ENCODE data around the gene SHC2.

SHC2 gene

DNA sequence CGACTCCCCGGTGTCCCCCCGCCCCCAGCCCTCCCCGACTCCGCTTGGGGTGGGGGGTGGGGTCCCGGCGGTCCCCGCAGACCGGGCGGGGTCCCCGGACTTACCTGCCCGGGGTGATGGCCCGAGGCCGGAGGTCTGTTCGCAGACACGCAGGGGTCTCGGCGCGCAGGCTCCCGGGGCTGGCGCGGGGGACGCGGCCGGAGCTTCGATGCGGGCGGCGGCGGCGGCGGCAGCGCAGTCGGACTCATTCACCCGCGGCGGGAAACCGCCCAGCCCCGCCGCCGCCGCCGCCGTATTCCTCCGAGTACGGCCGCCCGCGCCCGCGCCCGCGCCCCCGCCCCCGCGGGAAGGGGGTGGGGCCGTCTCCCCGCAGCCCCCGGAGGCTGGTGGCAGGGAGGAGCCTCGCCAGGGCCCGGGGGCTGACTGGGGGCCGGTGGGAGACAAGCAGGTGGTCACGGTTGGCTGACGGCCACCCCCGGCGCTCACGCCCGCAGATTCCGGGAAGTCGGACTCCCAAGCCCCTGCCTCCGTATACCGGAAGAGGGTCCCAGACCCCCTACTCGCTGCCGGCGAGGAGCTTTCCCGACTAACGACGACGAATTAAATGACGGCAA, 51.8 kb downstream of the SHC2 start, which contains the start of gene C2CD4C:
Gene C2CD4C (minus strand): TSS at position 246 of the 614 bp plus-strand sequence. CDS start 786 bp downstream, outside the sequence.
- Histone ChIP-seq H3K9ac (ENCODE audit: low read length) (peak within 1 kb of the TSS; percentile 23), H3K27ac (ENCODE audit: low read depth, low read length) (no peak within 1 kb of the TSS; the same call in 1 of the 2 replicates), H3K4me3 (ENCODE audit: low read depth, low read length) (peak within 1 kb of the TSS; percentile 62), H3K4me1 (ENCODE audit: control insufficient read depth, insufficient read depth, low read length) (peaks cover 24% of the 10 kb centered on the region), H3K36me3 (ENCODE audit: control insufficient read depth, insufficient read depth, low read length) (peaks cover 2% of the 10 kb centered on the region; the same call in 1 of the 2 replicates), H3K27me3 (ENCODE audit: control insufficient read depth, insufficient read depth, low read length) (peaks cover 15% of the 10 kb centered on the region), H3K9me3 (ENCODE audit: control insufficient read depth, insufficient read depth, low read depth, low read length) (no peaks in the 10 kb centered on the region)

DNA sequence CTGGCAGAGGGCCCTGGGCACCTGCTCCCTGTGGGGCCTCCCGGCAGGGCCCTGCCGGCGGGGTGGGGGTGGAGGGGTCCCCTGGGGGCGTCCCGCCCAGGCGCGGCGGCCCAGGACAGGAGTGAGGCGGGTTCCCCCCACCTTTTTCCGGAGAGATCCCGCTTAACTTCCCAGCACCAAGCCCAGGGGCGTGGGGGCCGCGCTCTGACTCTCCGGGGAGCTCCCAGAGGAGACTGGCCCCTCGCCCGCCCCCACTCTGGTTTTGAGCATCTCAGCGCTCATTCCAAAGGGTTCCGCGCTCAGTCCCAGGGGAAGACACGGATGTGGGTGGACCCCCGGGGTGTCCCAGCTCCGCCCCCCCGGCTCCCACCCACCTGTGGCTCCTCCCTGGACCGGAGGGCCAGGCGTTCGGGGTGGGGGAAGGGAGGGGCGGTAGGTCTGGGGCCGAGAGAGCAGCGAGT, 52.4 kb downstream of the SHC2 start:
- peak overlapping the region; percentile 23 for H3K9ac ChIP-seq (ENCODE audit: low read length)
- peaks cover 15% of the 10 kb centered on the region for H3K27me3 ChIP-seq (ENCODE audit: control insufficient read depth, insufficient read depth, low read length)

DNA sequence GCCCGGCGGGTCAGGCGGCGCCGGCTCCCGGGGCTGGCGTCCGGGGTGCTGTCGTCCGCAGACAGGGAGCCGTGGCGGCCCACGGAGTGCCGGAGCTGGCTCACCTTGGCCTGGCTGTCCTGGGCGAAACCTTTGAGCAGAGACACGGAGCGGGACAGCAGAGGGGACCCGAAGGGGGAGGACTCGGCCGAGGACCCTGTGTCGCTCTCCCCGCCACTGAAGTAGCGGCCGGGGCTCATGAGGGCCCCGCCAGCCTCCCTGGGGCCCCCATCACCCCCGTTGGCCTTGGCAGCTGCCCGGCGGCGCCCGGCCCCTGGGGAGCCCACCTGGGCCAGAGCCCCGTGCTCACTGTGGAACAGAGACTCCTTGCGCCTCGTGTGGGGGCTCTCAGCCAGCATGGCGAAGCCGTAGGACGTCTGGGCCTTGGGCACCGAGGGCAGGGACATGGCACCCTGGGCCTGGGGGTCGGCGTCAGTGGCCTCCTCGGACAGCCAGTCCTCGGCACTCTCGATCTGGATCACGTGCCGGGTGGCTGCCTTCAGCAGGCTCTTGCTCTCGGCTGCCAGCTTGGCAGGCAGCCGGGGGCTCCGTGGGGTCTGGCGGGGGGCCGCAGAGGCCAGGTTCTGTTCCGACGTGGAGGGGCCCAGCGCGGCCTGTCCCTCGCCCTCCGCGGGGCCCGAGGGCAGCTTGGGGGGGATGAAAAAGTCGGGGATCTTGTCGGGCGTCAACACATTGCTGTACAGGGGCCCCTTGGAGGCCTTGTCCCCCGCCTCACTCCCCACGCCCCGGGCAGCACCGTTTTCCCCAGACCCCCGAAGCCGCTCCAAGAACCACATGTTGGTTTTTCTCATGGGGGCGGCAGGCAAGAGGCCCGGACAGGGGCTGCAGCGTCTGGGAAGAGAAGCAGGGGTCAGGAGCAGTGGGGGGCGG, 53.1 kb downstream of the SHC2 start:
- Histone ChIP-seq H3K4me1 (ENCODE audit: control insufficient read depth, insufficient read depth, low read length) (peaks cover 23% of the 10 kb centered on the region), H3K9me3 (ENCODE audit: control insufficient read depth, insufficient read depth, low read depth, low read length) (no peaks in the 10 kb centered on the region), H3K27me3 (ENCODE audit: control insufficient read depth, insufficient read depth, low read length) (peaks cover 15% of the 10 kb centered on the region), H3K36me3 (ENCODE audit: control insufficient read depth, insufficient read depth, low read length) (peaks cover 2% of the 10 kb centered on the region; the same call in 1 of the 2 replicates), H3K4me3 (ENCODE audit: low read depth, low read length) (peak overlapping the region; percentile 62), H3K9ac (ENCODE audit: low read length) (peak overlapping the region; percentile 23), H3K27ac (ENCODE audit: low read depth, low read length) (no peak overlapping the region)

More for the DNA sequence above, 52.4 kb downstream of the SHC2 start:
- Histone ChIP-seq H3K9me3 (ENCODE audit: control insufficient read depth, insufficient read depth, low read depth, low read length) (no peaks in the 10 kb centered on the region), H3K4me3 (ENCODE audit: low read depth, low read length) (peak overlapping the region; percentile 62), H3K4me1 (ENCODE audit: control insufficient read depth, insufficient read depth, low read length) (peaks cover 24% of the 10 kb centered on the region), H3K27ac (ENCODE audit: low read depth, low read length) (no peak overlapping the region; the same call in 1 of the 2 replicates), H3K36me3 (ENCODE audit: control insufficient read depth, insufficient read depth, low read length) (peaks cover 2% of the 10 kb centered on the region; the same call in 1 of the 2 replicates)

DNA sequence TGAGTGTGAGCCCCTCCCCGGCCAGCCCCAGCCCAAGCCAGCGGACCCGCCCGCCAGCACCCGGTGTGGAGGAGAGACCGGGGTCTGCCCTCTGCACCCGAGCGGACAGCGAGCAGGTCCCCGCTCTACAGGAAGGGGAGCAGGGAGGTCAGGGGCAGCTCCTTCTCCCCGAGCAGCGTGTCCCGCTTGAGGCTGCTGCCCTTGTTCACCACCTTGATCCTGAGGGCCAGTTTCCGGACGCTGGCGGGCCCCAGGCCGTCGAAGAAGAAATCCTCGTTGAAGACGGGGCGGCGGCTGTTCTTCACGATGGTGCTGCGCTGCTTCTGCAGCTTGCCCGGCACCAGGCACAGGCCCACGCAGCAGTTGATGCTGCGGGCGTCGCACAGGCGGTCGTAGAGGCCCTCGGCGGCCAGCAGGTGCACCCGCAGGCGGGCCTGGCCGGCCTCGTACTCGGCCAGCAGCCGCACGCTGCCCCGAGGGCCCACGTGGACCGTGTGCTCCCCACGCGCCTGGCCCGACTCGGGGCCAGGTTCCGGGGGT, 53.8 kb downstream of the SHC2 start:
- Histone ChIP-seq H3K27me3 (ENCODE audit: control insufficient read depth, insufficient read depth, low read length) (peaks cover 15% of the 10 kb centered on the region), H3K4me1 (ENCODE audit: control insufficient read depth, insufficient read depth, low read length) (peaks cover 16% of the 10 kb centered on the region), H3K4me3 (ENCODE audit: low read depth, low read length) (no peak overlapping the region), H3K9me3 (ENCODE audit: control insufficient read depth, insufficient read depth, low read depth, low read length) (no peaks in the 10 kb centered on the region), H3K9ac (ENCODE audit: low read length) (no peak overlapping the region), H3K36me3 (ENCODE audit: control insufficient read depth, insufficient read depth, low read length) (peaks cover 2% of the 10 kb centered on the region; the same call in 1 of the 2 replicates), H3K27ac (ENCODE audit: low read depth, low read length) (no peak overlapping the region)

DNA sequence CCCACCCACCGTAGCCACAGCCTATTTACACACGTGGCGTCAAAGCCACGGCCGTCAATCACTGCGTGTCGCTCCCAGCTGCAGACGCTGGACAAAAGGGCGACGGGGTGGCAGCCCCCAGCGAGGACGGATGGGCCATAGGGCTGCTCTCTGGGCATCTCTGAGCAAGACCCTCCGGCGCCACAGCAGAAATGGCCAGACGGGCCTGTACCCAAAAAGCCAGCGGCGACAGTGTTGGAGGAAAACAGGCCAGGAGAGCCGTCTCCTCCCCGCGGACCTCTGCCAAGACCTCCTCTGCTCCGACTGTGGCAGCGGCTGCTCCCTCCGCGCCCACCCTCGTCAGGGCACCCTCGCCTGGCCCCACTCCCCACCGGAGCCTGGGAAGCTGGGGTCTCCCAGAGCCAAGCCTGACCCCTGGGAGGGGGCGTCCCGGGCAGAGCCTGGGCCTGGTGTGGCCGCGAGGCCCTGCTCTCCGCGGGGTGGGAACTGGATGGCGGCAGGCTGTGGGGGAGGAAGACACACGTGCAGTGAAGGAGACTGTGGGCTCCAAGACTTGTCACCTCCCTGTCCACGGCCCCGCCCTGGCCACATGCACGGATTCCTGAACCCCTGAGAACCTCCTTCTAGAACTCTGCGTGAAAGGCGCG, 54.6 kb downstream of the SHC2 start:
- H3K4me3 ChIP-seq (ENCODE audit: low read depth, low read length): no peak overlapping the region
- no peaks in the 10 kb centered on the region for H3K9me3 ChIP-seq (ENCODE audit: control insufficient read depth, insufficient read depth, low read depth, low read length)
- H3K36me3 ChIP-seq (ENCODE audit: control insufficient read depth, insufficient read depth, low read length): peaks cover 2% of the 10 kb centered on the region; the same call in 1 of the 2 replicates
- peaks cover 9% of the 10 kb centered on the region for H3K4me1 ChIP-seq (ENCODE audit: control insufficient read depth, insufficient read depth, low read length)
- no peak overlapping the region for H3K9ac ChIP-seq (ENCODE audit: low read length)
- peaks cover 15% of the 10 kb centered on the region for H3K27me3 ChIP-seq (ENCODE audit: control insufficient read depth, insufficient read depth, low read length)
- no peak overlapping the region for H3K27ac ChIP-seq (ENCODE audit: low read depth, low read length)

DNA sequence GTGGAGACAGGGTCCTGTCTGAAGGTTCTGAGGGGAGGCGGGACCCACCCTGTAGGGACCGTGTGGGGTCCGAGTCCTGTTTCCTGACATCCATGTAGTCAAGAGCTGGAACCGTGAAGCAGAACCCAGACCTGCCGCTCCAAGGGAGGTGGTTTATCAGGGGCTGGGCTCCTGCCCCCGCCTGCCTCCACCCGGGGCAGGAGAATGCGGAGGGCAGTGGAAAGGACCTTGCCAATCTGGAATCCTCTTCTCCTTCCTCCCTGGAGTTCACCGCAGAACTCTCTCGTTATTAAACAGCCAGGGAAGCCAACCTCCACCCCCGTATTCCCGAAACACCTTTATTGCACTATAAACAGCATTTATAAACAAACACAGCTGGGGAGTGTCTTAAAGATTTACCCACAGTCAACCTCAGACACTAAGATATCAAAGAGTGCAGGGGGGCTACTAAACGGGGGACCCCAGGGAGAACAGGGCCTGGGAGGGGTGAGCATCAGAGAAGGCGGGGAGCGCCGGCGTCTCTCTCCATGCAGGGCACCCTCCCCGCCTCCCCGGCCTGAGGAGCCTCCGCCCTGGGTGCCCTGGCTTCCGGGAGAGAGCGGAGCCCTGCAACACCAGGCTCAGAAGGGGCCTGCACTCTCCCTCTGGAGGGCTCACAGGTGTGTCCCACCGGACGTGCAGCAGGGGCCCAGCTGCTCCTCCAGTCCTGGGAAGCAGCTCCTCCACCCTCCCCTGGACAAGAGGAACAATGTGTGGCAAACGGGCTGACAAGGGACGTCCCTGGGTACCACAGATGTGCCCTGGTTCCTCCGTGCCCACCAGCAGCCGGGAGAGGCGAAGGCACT, 55.5 kb downstream of the SHC2 start:
- Histone ChIP-seq H3K4me1 (ENCODE audit: control insufficient read depth, insufficient read depth, low read length) (peaks cover 9% of the 10 kb centered on the region), H3K4me3 (ENCODE audit: low read depth, low read length) (no peak overlapping the region), H3K36me3 (ENCODE audit: control insufficient read depth, insufficient read depth, low read length) (peaks cover 2% of the 10 kb centered on the region; the same call in 1 of the 2 replicates), H3K27ac (ENCODE audit: low read depth, low read length) (no peak overlapping the region), H3K9ac (ENCODE audit: low read length) (no peak overlapping the region), H3K27me3 (ENCODE audit: control insufficient read depth, insufficient read depth, low read length) (peaks cover 12% of the 10 kb centered on the region), H3K9me3 (ENCODE audit: control insufficient read depth, insufficient read depth, low read depth, low read length) (no peaks in the 10 kb centered on the region)

DNA sequence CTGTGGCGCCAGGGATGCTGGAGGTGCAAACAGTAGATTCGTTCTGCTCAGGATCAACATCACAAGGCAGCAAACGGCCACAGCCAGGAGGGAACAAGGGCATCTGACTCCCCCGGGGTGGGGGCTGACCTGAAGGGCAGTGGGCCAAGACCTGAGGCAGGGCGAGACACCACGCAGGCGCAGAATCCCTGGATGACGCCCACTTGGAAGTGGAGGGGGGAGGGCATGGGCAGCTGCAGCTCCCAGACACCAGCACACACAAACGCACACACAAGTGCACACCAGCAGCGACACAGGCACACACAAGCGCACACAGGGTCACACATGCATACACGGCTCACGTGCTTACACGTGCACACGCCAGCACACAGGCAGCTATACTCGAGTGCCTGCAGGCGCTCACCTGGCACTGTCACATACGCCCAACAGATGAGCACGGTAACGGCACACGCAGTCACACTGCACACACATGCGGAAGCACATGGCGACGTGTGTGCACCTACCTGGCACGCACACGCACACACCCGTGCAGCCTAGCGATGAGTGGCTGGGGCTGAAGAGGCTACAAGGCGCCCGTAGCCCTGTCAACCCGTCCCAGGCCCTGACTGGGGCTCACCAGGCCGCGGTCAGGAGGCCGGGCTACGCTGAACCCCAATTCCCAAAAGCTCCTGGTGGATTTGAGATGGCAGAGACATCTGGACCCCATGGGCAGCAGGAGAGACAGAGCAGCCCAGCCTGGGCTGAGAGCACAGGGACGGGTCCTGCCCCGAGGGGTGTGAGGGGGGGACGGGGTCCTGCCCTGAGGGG, 57.4 kb downstream of the SHC2 start:
- Histone ChIP-seq H3K4me3 (ENCODE audit: low read depth, low read length) (no peak overlapping the region), H3K9ac (ENCODE audit: low read length) (no peak overlapping the region), H3K4me1 (ENCODE audit: control insufficient read depth, insufficient read depth, low read length) (no peaks in the 10 kb centered on the region), H3K27me3 (ENCODE audit: control insufficient read depth, insufficient read depth, low read length) (no peaks in the 10 kb centered on the region; the same call in 1 of the 2 replicates), H3K36me3 (ENCODE audit: control insufficient read depth, insufficient read depth, low read length) (peaks cover 2% of the 10 kb centered on the region; the same call in 1 of the 2 replicates), H3K27ac (ENCODE audit: low read depth, low read length) (no peak overlapping the region), H3K9me3 (ENCODE audit: control insufficient read depth, insufficient read depth, low read depth, low read length) (no peaks in the 10 kb centered on the region)

DNA sequence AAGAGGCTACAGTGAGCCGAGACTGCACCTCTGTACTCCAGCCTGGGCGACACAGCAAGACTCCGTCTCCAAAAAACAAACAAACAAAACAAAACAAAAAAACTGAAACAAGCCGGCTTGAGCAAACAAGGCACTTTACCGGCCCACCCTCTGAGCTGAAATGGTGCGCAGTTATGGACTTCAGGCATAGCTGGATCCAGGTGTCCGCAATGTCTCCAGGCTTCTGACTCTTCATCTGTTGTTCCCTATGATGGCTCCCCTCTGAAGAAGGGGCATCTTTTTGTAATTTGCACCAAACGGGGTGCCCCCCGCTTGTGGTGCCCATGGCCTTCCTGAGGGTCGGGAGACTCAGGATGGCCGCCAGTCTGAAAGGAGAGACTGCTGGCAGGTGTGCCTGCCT, 58.0 kb downstream of the SHC2 start:
- no peaks in the 10 kb centered on the region for H3K9me3 ChIP-seq (ENCODE audit: control insufficient read depth, insufficient read depth, low read depth, low read length)
- H3K27ac ChIP-seq (ENCODE audit: low read depth, low read length): no peak overlapping the region
- no peak overlapping the region for H3K9ac ChIP-seq (ENCODE audit: low read length)
- H3K4me1 ChIP-seq (ENCODE audit: control insufficient read depth, insufficient read depth, low read length): no peaks in the 10 kb centered on the region
- no peaks in the 10 kb centered on the region; the same call in 1 of the 2 replicates for H3K27me3 ChIP-seq (ENCODE audit: control insufficient read depth, insufficient read depth, low read length)
- H3K4me3 ChIP-seq (ENCODE audit: low read depth, low read length): no peak overlapping the region
- peaks cover 2% of the 10 kb centered on the region; the same call in 1 of the 2 replicates for H3K36me3 ChIP-seq (ENCODE audit: control insufficient read depth, insufficient read depth, low read length)

DNA sequence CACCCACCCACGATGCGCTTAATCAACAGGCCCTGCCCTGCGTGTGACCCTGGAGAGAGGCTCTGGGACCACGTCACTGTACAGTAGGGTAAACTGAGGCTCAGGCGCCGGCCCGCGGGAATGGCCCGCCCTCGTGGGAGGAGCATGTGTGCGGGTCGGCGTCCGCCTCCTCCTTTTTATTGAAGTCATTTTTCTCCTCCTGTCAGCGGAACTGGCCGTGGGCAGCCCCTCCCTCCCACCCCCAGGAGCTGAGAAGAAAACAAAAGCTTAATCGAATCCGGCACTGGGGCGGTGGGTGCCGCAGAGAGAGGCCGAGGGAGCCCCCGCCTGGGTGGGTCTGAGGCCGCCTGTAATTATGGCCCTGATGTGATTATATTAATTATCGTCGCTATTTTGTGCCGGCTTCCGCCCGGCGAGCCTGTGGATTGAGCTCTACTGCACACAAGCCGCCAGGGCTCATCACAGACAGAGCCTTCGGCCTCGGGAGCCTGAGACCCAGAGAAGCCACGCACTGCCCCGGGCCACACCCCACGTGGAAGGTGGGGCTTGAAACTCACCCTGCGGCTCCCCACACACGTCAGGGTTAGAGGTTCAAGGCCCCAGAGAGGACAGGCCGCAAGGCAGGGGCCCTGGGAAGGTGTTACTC, 58.8 kb downstream of the SHC2 start:
- no peaks in the 10 kb centered on the region for H3K4me1 ChIP-seq (ENCODE audit: control insufficient read depth, insufficient read depth, low read length)
- no peaks in the 10 kb centered on the region for H3K9me3 ChIP-seq (ENCODE audit: control insufficient read depth, insufficient read depth, low read depth, low read length)
- H3K9ac ChIP-seq (ENCODE audit: low read length): no peak overlapping the region
- peaks cover 2% of the 10 kb centered on the region; the same call in 1 of the 2 replicates for H3K36me3 ChIP-seq (ENCODE audit: control insufficient read depth, insufficient read depth, low read length)
- no peak overlapping the region for H3K27ac ChIP-seq (ENCODE audit: low read depth, low read length)
- H3K27me3 ChIP-seq (ENCODE audit: control insufficient read depth, insufficient read depth, low read length): no peaks in the 10 kb centered on the region; the same call in 1 of the 2 replicates
- H3K4me3 ChIP-seq (ENCODE audit: low read depth, low read length): no peak overlapping the region

All from HUES6 (cell line).